Stimulated activated CD8-positive, alpha-beta memory T cell treated with anti-CD3 and anti-CD28 coated beads, Interleukin-12 subunit alpha, Interleukin-12 subunit beta, amount 100 ng/mL, for 4 hours (primary cell): Measurements from ENCODE around the gene PTAR1.
"Not testable (repeated sequence)": the region's sequence is repeated elsewhere in the genome, so short reads cannot be mapped to it uniquely, and the experiment has no call there.

ENCODE experiments used
- DNase-seq: peaks from one replicate; pipeline ENCODE4 v3.0.0-alpha.2; 2020; ENCODE audit warnings: low read depth

PTAR1 gene, protein sequence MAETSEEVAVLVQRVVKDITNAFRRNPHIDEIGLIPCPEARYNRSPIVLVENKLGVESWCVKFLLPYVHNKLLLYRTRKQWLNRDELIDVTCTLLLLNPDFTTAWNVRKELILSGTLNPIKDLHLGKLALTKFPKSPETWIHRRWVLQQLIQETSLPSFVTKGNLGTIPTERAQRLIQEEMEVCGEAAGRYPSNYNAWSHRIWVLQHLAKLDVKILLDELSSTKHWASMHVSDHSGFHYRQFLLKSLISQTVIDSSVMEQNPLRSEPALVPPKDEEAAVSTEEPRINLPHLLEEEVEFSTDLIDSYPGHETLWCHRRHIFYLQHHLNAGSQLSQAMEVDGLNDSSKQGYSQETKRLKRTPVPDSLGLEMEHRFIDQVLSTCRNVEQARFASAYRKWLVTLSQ

DNA sequence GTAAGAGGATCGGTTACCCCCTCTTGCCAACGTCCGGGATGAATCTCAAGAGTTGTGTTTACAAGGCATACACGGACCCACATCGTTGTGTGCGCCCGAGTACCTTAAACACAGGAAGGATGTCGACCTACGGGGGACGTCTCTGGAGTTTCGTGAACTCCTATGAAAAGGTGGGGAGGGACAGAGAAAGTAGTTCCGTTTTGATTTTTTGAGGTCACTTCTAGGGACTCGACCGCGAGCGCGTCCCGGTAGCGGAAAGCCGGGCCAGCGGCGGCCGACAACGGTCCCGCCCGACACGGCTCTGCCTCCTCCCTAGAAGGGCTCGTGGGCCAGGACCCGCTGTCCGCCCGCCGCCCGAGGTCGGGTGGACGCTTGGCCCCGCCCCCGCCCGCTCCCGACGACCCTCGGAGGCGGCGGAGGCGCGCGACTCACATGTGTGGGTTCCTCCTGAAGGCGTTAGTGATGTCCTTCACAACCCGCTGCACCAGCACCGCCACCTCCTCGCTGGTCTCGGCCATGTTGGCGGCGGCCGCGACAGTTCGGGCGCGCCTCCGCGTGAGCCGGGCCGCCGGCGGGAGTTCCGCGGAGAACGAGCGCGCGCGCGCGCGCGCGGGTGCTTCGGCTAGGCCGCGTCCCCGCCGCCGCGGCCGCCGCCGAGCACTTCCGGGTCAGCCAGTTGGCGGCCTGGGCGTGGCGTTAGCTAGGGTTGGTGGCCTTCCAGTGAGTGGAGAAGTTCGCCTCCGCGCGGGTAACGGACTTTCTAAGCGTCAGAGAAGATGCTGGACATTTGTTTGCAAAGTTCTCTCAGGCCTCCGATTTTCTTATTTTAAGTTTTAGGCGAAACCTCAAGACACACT, at the start of gene PTAR1:
TSS of gene PTAR1 (minus strand) at position 591 of the 857 bp plus-strand sequence. CDS start at position 518, 73 bp downstream.
- peak; percentile 86 for DNase-seq

DNA sequence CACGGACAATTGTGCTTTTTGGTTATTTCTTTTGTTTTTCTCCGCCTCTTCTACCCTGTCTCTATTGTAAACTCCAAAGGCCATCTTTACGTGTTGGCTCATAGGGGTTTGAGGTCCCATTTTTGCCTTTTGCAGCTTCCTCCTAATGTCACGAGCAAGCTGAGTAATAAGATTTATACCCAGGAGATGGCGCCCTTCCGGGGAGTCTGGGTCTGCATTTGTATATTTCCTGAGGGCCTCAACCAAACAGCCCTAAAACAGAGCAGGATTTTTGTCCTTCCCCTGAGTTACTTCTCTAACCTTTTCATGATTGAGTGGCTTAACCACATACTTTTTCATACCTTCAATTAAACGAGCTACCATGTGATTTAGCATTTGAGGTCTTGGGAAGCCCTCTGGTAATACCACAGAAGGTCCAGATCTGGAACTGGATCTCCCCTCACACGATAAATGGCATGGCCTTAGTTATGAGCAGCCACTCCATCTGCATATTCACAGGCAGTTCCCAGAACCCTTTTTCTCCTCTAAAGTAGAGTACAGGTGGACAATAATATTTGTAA, 49.6 kb upstream of the PTAR1 start:
- DNase-seq: no peak

DNA sequence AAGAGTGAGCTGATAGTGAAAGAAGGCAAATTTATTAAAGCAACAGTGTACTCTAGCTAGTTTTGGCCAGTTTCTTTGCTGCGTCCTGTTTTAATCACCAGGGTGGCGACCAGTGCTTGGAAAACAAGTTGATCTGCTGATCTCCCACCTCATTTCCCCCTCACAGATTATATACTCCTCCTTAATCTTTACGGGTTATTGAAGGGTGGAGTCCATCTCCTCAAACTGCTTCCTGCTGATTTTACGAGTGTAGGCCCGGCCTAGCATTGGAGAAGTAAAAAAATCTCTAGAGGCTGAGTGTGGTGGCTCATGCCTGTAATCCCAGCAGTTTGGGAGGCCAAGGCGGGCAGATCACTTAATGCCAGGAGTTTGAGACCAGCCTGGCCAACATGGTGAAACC, 46.8 kb upstream of the PTAR1 start:
- no peak for DNase-seq

DNA sequence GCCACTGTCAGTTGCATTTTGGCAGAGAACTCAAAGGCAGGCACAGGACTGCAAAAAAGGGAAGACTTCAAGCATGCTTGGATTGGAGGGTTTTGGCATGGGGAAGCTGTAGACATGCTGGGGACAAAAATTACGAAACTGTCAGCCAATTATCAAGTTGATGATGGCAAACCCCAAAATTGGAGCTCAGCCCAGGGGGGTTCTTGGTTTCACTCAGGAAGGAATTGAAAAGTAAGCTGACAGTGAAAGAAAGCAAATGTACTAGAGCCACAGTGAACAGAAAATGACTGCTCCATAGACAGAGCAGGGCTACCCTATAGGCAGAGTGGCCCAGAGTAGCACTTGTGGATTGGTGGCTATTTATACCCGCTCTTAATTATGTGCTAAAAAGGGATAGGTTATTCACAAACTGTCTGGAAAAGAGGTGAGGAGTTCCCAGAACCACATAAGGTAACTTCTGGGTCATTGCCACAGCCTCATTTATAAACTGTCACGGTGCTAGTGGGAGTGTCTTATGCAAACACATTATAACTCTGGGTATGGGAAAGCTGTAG, 46.2 kb upstream of the PTAR1 start:
- no peak for DNase-seq

DNA sequence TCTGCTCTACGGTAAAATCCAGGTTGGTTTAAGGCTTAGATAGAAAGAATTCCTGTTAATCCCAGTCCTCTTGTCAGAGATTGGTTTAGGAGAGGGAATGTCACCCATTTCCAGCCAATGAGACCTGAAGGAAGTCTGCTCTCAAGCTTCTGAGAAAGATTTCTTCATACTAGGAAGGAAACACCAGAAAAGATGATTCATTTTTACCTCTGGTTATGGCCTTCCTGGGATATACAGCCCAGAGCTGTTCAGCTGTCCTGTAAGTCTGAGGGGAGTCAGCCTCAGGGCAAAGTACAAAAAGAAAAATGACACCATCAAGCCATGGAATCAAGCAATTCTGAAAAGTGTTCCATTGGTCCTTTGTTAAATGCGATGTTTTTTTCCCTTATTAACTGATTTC, 42.2 kb upstream of the PTAR1 start:
- DNase-seq: no peak

DNA sequence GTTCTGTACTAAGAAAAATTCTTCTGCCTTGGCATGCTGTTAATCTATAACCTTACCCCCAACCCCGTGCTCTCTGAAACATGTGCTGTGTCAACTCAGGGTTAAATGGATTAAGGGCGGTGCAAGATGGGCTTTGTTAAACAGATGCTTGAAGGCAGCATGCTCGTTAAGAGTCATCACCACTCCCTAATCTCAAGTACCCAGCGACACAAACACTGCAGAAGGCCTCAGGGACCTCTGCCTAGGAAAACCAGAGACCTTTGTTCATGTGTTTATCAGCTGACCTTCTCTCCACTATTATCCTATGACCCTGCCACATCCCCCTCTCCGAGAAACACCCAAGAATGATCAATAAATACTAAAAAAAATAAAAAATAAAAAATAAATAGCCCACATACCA, 40.2 kb upstream of the PTAR1 start:
- not testable (repeated sequence) for DNase-seq

DNA sequence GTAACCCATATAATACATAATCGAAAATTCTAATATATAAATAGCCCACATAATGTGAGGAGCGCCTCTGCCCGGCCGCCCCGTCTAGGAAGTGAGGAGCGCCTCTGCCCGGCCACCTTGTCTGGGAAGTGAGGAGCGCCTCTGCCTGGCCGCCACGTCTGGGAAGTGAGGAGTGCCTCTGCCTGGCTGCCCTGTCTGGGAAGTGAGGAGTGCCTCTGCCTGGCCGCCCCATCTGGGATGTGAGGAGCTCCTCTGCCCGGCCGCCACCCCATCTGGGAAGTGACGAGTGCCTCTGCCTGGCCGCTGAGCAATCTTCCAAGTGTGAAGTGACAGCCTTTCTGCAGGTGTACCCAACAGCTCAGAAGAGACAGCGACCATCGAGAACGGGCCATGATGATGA, 39.7 kb upstream of the PTAR1 start:
- not testable (repeated sequence) for DNase-seq

DNA sequence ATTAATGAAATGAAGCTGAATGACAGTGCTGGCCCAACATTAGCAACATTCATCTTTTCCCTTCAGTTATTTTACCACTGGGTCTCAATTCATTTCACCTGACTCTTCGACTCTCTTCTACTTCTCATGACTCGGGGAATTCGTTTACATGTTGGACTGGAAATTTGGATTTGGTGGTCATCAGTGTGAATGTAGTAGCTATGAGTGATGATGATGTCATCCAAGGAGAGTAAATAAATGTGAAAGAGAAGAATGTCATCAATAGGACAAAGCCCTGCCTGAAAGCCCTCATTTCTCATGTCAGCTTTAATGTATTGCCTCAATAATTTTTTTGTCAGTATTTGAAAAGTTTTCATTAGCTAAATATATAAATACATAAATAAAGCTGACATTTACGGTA, 38.9 kb upstream of the PTAR1 start:
- no peak for DNase-seq

DNA sequence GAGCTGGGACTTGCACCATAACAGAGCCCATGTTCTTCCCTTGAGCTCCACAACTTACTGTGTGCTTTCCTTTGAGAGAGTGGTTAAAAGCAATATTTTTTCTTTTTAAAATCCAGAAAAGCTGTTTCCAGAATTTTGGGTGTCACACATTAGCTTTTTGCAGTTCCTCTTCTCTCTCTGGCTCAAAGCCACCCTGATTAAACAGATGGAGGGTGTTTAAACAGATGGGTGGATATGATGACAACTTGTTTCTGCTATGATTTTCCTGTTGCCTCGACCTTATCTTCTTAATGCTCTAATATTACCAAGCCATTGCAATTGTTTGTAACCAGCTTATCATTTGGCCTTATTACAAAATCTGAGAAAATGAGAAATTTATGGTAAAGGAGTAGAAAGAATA, 37.9 kb upstream of the PTAR1 start:
- no peak for DNase-seq

DNA sequence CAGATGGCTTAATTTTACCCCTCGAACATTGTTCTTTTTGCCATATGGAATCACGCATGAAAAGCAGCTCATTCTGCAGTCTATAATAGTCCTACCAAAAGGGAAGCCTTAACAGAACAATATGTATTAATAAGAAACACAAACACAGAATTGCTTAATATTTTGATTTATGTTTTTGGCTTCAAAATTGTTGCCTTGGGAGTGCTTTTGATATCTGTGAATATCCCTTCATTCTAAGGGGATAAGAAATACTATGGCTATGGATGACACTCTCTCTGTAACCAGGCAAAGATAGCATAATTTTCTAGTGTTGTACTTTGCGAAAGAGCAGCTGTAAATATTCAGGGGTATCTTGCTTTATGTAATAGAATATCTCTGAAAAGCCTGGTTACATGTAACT, 34.5 kb upstream of the PTAR1 start:
- DNase-seq: no peak

DNA sequence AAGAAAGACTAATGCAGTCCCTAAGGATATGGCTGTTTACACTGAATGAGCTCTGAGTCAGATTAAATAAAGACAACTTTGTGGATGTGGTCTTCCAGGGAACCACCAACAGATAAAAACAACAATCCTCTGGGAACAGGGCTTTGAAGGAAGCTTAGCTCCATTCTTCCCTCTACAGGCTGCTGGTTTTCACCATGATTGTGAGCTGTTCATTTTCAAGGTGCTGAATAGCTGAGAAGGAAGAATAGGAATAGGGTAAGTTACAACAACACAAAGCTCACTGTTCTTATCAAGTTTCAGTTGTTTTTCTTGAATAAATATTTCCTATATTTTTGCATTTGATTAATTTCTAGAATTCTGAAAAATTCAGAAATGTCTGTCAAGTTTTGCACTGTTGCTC, 25.9 kb upstream of the PTAR1 start:
- no peak for DNase-seq

DNA sequence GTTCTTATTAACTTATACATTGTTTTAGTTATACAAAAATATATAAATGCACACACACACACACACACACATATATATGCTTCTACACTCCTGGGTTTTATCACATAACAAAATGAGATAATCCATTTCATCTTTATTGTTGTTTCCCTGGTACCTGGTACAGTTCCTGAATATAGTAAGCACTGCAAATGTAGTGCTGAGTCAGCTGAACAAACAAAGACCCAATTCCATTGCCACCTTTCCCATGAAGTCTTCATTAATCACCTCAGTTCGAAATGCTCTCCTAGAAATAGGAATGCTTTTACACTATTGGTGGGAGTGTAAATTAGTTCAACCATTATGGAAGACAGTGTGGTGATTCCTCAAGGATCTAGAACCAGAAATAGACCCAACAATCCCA, 13.4 kb upstream of the PTAR1 start:
- no peak for DNase-seq

DNA sequence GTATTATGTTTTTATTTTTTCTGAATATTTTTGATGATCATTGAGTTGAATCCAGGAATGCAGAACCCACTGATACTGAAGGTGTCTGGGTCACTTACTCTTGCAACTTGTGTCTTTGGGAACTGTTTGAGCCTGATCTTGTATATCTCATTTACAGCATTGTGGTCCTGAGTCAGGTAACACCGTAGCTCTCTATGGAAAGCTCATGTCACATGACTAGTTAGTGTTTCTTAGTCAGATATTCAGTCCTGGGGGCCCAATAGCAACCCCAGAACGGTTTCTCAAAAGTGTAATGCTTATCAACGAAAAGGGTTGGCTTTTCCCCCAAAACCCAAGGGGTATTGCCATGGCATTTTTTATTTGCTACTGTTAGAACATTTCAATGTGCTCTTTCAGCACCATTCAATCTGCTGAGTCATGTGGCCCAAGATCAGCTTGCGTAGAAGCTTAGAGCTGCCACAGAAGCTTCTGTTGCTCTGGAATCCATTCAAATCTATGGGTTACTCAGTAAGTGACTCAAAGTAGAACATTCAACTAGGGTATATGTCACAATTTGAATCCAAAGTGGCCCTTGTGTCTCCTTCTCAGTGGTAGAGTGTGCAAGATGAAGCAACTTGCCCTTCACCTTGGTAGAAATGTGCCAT, 12.1 kb upstream of the PTAR1 start:
- DNase-seq: no peak

DNA sequence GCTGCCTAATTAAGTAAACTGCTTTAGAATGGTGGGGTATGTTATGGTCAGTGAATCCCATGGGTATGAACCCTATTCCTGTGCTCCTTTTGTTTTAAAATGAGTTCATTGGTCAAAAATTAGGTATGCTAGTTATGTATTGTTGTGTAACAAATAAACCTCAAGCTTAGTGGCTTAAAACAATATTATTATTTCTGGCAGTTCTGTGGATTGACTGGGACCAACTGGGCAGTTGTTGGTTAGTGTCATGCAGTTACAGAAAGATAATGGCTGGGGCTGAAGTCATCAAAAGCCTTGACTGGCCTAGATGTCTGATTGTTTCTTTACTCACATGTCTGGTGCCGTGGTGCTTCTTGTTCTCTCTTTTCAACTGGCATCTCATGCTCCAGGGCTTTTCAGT, 8.9 kb upstream of the PTAR1 start:
- no peak for DNase-seq

DNA sequence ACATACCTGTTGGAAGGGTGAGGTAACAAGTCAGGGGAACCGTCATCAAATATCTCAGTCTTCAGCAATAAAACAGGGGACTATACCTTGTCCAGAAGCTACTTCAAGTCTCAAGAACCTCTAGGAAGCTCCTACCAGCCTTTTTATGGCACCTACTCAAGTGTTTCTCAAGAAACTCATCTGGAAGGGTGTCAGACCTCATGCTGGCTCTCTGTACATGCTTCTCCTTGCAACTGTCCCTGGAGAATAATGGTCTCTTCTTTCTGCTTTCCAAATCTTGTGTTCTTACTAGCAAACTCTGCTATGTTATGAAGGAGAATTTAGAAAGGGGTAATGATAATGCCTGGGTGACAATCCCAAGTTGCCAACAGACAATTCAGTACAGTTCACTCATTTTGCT, 8.3 kb upstream of the PTAR1 start:
- no peak for DNase-seq

DNA sequence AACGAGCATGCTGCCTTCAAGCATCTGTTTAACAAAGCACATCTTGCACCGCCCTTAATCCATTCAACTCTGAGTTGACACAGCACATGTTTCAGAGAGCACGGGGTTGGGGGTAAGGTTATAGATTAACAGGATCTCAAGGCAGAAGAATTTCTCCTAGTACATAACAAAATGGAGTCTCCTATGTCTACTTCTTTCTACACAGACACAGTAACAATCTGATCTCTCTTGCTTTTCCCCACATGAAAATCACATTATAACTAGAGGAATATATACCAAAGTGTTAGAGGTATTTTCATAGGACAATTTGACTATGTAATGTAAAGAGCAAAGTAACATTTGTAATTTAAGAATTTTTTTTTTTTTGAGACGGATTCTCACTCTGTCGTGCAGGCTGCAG, 4.1 kb upstream of the PTAR1 start:
- DNase-seq: not testable (repeated sequence)

DNA sequence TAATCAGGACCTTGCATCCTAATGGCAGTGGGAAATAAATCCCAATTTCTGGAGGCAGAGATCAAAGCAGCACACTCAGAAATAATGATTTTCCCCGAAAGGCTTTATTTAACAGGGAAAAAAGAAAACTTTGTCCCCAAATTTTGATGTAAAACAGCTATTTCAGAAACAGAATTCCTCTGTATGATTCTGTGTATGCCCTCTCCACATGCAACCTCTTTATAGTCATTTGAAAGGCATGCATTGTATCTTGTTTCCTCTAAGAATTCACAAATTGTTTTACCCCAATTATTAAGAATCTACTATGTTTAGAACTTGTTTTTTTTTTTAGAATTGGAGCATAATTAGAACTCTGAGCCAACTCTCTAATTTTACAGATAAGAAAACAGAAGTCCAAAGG, 2.7 kb upstream of the PTAR1 start:
- DNase-seq: no peak

DNA sequence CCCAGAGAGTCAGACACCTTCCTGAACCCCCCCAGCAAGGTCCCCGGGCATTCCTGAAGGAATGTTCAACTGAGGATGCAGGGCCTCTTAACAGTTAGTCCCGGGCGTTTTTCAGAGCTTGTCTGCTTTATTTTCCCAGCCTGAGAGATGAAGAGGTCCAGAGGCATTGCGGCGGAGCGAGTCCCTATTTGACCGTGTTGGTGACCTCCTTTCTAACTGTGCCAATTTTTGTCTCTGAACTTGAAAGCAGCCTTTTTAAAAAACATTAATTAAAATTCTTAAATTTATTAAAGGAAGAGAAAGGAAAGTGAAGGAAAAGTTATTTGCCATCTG, 433 bp upstream of the PTAR1 start:
- peak; percentile 4 for DNase-seq

DNA sequence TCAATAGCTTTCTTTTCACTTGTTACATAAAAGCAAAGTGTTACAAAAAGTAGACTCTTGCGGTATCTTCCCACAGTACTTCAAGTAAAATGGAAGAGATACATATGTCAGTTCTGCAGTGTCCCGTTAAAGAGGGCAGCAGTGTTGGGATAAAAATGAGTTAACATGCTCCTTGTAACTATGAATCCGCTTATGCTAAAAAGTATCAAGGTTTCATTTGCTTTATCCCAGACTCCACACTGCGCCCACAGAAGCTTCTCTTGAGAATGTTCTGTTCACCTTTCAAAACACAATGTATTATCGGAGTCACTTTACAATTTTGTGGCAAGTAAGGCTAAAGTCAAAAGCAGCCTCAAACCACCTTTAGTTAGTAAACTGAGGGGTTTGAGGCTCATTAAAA, 790 bp downstream of the PTAR1 start:
- DNase-seq: no peak

DNA sequence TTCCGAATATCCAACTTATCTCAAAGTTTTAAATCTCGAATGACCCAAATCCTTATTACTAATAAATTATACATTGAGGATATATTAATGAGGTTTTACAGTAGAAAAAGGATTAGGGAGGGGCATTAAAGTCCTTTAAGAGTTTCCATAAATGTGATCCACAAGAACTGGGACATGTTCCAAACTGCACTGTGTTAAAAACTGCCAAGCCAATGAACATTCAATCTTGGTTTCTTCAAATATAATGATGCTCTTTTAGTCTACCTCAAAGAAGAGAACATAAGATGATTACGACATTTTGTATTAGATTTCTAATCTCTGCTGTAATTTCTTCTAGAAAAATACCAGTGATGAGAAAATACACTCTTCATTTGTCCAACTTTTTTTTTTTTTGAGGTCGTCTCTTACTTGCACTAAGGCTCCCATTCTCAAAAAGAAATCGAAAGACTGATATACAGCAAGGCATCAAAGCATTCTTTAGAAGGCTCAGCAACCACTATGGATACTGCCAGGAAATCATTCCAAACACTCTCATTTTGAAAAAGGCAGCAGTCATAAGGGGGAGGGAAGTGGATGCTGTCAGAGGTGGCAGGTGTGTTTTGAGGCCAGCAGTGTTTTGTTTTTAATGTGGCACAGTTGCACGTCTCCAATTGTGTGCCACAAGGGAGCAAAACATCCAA, 1.7 kb downstream of the PTAR1 start:
- DNase-seq: no peak

DNA sequence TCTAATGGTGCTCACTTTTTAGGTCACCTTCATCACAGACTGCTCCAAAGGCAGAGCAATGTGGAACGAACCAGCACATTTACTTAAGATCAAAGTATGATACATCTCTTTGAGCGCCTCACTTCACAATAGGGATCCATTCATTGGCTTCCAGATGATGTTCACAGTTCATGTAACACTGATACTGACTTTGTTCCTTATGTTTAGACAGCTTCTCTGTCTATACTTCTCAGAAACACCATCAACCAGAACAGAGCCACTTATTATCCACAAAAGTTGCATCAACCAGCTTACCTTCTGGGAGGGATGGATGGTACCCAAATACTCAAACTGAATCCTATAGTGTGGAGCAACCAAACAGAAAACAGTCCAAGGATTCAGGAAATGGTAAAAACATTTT, 4.6 kb downstream of the PTAR1 start:
- DNase-seq: no peak

DNA sequence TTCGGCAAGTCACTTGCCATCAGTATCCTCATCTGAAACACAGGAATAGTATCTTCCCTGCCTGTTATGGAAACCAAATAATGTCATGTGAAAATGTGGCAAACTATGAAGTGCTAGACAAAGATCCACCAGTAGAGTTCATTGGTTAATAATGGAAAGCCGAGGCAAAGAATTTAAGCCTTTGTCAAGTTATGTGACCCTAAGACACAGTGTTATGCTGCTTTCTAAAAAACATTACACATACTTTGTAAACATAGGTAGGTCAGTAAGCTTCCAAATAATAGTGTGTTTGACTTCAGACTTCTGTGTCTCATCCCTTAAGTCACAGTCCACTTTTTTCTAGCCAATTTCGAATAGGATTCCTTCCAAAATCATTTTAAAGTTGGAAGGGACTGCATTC, 6.0 kb downstream of the PTAR1 start:
- no peak for DNase-seq
